ENCODE data around the gene BUB1.
"Not testable (repeated sequence)": the region's sequence is repeated elsewhere in the genome, so short reads cannot be mapped to it uniquely, and the experiment has no call there.

Gene BUB1

GRCh38 chr2:110690083-110690965 lies 12.5 kb upstream of the BUB1 start:
- no peak for DNase-seq

- no peak for DNase-seq
Observed at GRCh38 chr2:110688594-110689091, 10.8 kb upstream of the BUB1 start.

GRCh38 chr2:110687775-110688484 lies 10.1 kb upstream of the BUB1 start:
- not testable (repeated sequence) for DNase-seq

GRCh38 chr2:110682872-110683271 lies 5.0 kb upstream of the BUB1 start:
- no peak for DNase-seq

GRCh38 chr2:110682267-110682666 lies 4.4 kb upstream of the BUB1 start:
- DNase-seq, result no peak

- no peak for DNase-seq
Observed at GRCh38 chr2:110680709-110681108, 2.8 kb upstream of the BUB1 start.

- no peak for DNase-seq
Observed at GRCh38 chr2:110679865-110680264, 2.0 kb upstream of the BUB1 start.

DNA sequence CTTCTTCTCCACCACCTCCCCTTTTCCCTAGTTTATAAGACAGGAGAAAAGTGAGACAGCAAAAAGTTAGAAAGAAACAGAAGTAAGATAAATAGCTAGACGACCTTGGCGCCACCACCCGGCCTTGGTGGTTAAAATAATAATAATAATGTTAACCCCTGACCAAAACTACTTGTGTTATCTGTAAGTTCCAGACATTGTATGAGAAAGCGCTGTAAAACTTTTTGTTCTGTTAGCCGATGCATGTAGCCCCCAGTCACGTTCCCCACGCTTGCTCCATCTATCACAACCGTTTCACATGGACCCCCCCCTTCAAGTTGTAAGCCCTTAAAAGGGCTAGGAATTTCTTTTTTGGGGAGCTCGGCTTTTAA lies 1.5 kb upstream of the BUB1 start:
- DNase-seq, result no peak

DNA sequence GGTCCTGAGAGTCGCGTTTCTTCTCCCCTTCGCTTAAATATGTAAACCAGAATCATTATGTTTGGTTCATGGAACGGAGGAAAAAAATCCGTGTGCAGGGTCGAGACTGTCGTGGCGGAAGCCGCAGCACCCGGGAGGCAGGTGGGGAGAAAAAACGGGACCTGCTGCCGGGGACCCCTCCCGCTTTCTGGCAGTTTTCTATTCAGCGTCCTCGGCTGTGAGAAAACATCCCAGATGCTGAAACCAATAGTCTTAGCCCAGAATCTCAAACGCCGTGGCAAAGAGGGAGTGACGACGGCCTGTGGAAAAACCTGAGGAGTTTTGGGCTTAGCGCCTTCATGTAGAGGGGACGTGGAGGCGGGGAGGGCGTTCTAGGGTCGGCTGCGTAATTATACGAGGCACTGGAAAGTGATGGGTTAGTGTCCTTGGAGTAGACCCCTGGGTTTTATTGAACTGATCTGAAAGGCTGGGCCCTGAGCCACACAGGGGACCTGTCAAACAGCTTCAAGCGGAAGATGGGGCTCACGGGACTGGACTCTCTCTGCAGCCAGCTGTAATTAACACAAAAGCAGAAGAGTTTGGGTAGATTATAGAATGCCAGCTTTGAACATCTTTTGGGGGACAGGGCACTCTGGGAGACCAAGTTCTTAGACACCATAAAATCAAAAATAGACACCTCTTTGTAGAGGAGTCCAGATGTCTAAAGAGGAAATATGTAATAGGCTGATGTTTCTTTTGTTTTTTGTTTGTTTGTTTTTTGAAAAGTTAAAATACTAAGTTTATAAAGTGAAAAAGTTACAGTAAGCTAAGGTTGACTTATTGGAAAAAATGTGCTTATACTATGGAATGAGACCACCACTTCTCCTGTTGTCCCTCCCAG lies 834 bp upstream of the BUB1 start:
- peak; percentile 55 for DNase-seq

DNA sequence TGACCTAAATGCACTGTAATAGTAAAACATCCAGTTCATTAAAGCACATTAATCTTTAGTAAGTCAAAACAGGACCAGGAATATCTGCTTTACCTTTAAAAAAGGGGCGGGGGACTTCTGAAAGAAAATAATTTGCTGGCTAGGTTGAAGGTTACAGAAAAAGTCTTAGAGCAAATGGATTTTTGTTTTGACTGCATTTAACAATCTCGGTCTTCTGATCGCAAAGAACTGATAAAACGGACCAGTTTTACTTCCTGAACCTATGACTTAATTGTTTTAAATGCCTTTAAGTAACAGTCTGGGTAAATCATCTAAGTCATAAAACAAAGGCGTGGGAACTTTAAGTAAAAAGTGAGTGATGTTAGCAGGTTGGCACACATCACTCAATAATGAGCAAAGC lies 783 bp downstream of the BUB1 start:
- DNase-seq, result no peak

GRCh38 chr2:110675679-110676078 lies 2.2 kb downstream of the BUB1 start:
- no peak for DNase-seq

DNA sequence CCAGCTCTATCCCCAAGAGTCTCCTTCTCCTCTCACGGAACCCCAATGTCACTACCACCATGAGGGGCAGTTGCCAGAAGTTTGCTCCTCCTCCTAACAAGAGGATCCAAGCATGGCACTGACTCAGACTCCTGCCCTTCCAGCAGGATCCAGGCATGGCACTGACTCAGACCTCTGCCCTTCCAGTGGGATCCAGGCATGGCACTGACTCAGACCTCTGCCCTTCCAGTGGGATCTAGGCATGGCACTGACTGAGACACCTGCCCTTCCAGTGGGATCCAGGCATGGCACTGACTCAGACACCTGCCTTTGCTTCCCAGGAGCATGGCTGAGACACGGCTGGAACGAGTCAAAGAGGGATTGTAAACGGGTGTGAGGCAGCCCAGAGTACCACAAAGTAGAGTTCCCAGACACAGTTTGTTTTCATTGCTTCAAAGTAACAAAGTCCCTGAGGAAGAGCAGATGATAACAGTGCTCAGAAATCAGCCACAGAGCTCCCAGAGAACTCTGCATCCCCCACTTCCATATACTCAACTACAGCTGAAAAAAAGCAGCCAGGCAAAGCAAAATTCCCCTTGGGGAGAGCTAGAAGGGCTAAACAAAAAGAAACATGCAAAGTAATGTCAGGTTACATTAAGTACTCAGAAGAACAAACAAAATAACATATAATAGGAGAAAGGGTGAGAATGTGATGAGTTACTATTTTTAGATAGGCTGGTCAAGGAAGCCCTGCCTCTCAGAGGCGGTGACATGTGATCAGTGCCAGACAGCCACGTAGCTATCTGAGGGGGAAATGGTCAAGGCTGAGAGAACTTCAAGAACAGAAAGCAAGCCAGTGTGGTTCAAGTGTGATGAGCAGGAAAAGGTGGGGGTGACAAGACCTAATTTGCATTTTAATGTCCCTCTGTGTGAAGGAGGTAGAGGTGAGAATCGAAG lies 3.0 kb downstream of the BUB1 start:
- DNase-seq, result no peak

DNA sequence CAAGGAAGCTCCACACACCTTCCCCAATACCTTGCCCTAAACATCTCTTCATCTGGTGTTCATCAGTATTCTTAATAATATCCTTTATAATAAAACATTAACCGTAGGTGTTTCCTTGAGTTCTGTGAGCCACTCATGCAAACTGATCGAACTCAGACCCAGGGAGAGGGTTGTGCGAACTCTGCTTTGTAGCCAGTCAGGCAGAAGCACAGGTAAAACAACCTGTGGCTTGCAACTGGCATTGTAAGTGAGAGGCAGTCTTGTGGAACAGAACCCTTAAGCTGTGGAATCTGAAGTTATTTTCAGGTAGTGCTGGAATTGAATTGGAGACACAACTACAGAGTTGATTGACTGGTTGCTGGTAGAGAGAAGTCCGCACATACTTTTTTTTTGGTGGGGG lies 4.7 kb downstream of the BUB1 start:
- no peak for DNase-seq

- no peak for DNase-seq
Observed at GRCh38 chr2:110670826-110671225, 7.0 kb downstream of the BUB1 start.

GRCh38 chr2:110669079-110669478 lies 8.8 kb downstream of the BUB1 start:
- DNase-seq, result no peak

GRCh38 chr2:110667071-110667470 lies 10.8 kb downstream of the BUB1 start:
- no peak for DNase-seq

- DNase-seq, result no peak
Observed at GRCh38 chr2:110664135-110664534, 13.7 kb downstream of the BUB1 start.

- no peak for DNase-seq
Observed at GRCh38 chr2:110662560-110662959, 15.3 kb downstream of the BUB1 start.

DNA sequence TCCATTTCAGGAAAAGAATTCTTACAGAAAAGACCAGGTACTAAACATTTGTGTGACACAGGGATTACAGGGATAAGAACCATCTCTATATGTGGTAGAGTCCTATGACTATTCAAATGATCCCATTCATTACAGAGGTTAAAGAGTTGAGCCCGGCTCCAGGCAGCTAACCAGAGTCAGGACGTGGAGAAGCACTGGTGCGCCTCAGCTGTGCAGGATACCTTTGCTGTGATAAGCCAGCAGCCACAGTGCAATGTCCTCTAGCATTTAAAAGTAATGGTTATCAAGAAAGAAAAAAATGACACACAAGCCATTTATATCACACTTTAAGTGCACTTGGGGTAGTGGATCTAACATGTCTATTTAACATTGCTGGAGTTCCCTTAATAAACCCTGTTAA lies 17.3 kb downstream of the BUB1 start:
- DNase-seq, result no peak

GRCh38 chr2:110659248-110659647 lies 18.6 kb downstream of the BUB1 start:
- no peak for DNase-seq

- no peak for DNase-seq
Observed at GRCh38 chr2:110657724-110658305, 20.0 kb downstream of the BUB1 start.

DNA sequence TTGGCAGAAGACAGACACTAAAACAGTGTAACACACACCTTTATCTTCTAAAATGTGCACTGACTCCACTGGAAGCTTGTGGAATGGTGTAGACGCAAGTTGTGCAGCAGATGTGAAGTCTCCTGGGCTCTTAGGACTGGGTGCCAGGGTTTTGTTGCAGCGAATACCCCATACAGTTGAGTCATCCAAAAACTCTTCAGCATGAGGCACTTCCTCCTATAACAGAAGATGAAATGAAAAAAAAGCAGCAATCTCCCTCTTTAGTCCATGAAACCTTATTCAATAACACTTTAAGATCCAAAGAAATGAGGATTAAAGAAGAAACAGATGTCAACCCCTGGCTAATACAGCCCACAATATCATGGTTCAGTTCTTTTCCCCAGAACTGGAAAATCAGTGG lies 22.2 kb downstream of the BUB1 start:
- DNase-seq, result no peak

All from left hindlimb (tissue), 1 donor.